ENCODE results near the gene IL12RB2. TPM values are rescaled to one million over a fixed set of nuclear protein-coding genes. Genes with fewer than 3 reads are reported as not detected.

Gene IL12RB2
- total RNA-seq = not detected in 2 replicates

- Histone ChIP-seq H3K4me3 (ENCODE audit: insufficient read depth, low read length) (no peak within 1 kb of the TSS), H2AFZ (ENCODE audit: low read length) (peak within 1 kb of the TSS; percentile 56), H3K4me1 (ENCODE audit: insufficient read depth, low read length) (no peaks in the 10 kb centered on the region), H3K79me2 (ENCODE audit: insufficient read depth, low read length) (no peaks in the 10 kb centered on the region), H3K4me2 (ENCODE audit: insufficient read depth, low read length) (peak within 1 kb of the TSS; percentile 45), H3K27me3 (ENCODE audit: insufficient read depth, low read length) (peaks cover 47% of the 10 kb centered on the region), H3K9me3 (ENCODE audit: low read depth, low read length) (no peaks in the 10 kb centered on the region), H4K20me1 (ENCODE audit: insufficient read depth, low read length) (no peaks in the 10 kb centered on the region), H3K27ac (ENCODE audit: low read depth, low read length) (no peak within 1 kb of the TSS), H3K36me3 (ENCODE audit: insufficient read depth, low read length) (no peaks in the 10 kb centered on the region)
- no peak for TF ChIP-seq CTCF (IDR thresholded peaks at IDR 0.05; ENCODE audit: extremely low read depth, low read depth, low read length)
- DNase-seq (ENCODE audit: insufficient read length, low spot score, missing footprints) = no peak
Observed at GRCh38 chr1:67307251-67308060, at the start of gene IL12RB2. TSS of gene IL12RB2 (plus strand) at chr1:67307873. CDS start at chr1:67320369, 12,496 bp downstream.

- H3K4me1 ChIP-seq (ENCODE audit: insufficient read depth, low read length) = no peaks in the 10 kb centered on the region
- H3K36me3 ChIP-seq (ENCODE audit: insufficient read depth, low read length) = no peaks in the 10 kb centered on the region
- no peak overlapping the region for H3K4me3 ChIP-seq (ENCODE audit: insufficient read depth, low read length)
- H3K79me2 ChIP-seq (ENCODE audit: insufficient read depth, low read length) = no peaks in the 10 kb centered on the region
- no peaks in the 10 kb centered on the region for H3K27me3 ChIP-seq (ENCODE audit: insufficient read depth, low read length)
- no peaks in the 10 kb centered on the region for H3K9me3 ChIP-seq (ENCODE audit: low read depth, low read length)
- H2AFZ ChIP-seq (ENCODE audit: low read length) = no peak overlapping the region
- H3K27ac ChIP-seq (ENCODE audit: low read depth, low read length) = no peak overlapping the region
- no peak overlapping the region for H3K4me2 ChIP-seq (ENCODE audit: insufficient read depth, low read length)
- DNase-seq (ENCODE audit: insufficient read length, low spot score, missing footprints) = no peak
- H4K20me1 ChIP-seq (ENCODE audit: insufficient read depth, low read length) = no peaks in the 10 kb centered on the region
- TF ChIP-seq CTCF (IDR thresholded peaks at IDR 0.05; ENCODE audit: extremely low read depth, low read depth, low read length) = peak; percentile 34
Observed at GRCh38 chr1:67261680-67262079, 46.0 kb upstream of the IL12RB2 start.

GRCh38 chr1:67262735-67263134 lies 44.9 kb upstream of the IL12RB2 start:
- TF ChIP-seq CTCF (IDR thresholded peaks at IDR 0.05; ENCODE audit: extremely low read depth, low read depth, low read length) = no peak

GRCh38 chr1:67264152-67264551 lies 43.5 kb upstream of the IL12RB2 start:
- Histone ChIP-seq H3K27me3 (ENCODE audit: insufficient read depth, low read length) (no peaks in the 10 kb centered on the region), H3K9me3 (ENCODE audit: low read depth, low read length) (no peaks in the 10 kb centered on the region), H3K4me1 (ENCODE audit: insufficient read depth, low read length) (no peaks in the 10 kb centered on the region), H3K4me2 (ENCODE audit: insufficient read depth, low read length) (no peak overlapping the region), H2AFZ (ENCODE audit: low read length) (no peak overlapping the region), H3K4me3 (ENCODE audit: insufficient read depth, low read length) (no peak overlapping the region), H4K20me1 (ENCODE audit: insufficient read depth, low read length) (no peaks in the 10 kb centered on the region), H3K36me3 (ENCODE audit: insufficient read depth, low read length) (no peaks in the 10 kb centered on the region), H3K27ac (ENCODE audit: low read depth, low read length) (no peak overlapping the region), H3K79me2 (ENCODE audit: insufficient read depth, low read length) (no peaks in the 10 kb centered on the region)
- TF ChIP-seq CTCF (IDR thresholded peaks at IDR 0.05; ENCODE audit: extremely low read depth, low read depth, low read length) = no peak
- no peak for DNase-seq (ENCODE audit: insufficient read length, low spot score, missing footprints)

More at GRCh38 chr1:67262735-67263134, 44.9 kb upstream of the IL12RB2 start:
- Histone ChIP-seq H3K79me2 (ENCODE audit: insufficient read depth, low read length) (no peaks in the 10 kb centered on the region), H3K4me3 (ENCODE audit: insufficient read depth, low read length) (no peak overlapping the region), H3K9me3 (ENCODE audit: low read depth, low read length) (no peaks in the 10 kb centered on the region), H3K27ac (ENCODE audit: low read depth, low read length) (no peak overlapping the region), H3K36me3 (ENCODE audit: insufficient read depth, low read length) (no peaks in the 10 kb centered on the region), H2AFZ (ENCODE audit: low read length) (no peak overlapping the region), H3K4me1 (ENCODE audit: insufficient read depth, low read length) (no peaks in the 10 kb centered on the region), H3K27me3 (ENCODE audit: insufficient read depth, low read length) (no peaks in the 10 kb centered on the region), H3K4me2 (ENCODE audit: insufficient read depth, low read length) (no peak overlapping the region), H4K20me1 (ENCODE audit: insufficient read depth, low read length) (no peaks in the 10 kb centered on the region)
- DNase-seq (ENCODE audit: insufficient read length, low spot score, missing footprints) = no peak

All from osteoblast (primary cell).